ENCODE measurements around the gene CNTNAP1. TPM values are rescaled to one million over a fixed set of nuclear protein-coding genes. Genes with fewer than 3 reads are reported as not detected.

The CNTNAP1 gene
- total RNA-seq, 1 donor from 2014 or later = 9.0 TPM

DNA sequence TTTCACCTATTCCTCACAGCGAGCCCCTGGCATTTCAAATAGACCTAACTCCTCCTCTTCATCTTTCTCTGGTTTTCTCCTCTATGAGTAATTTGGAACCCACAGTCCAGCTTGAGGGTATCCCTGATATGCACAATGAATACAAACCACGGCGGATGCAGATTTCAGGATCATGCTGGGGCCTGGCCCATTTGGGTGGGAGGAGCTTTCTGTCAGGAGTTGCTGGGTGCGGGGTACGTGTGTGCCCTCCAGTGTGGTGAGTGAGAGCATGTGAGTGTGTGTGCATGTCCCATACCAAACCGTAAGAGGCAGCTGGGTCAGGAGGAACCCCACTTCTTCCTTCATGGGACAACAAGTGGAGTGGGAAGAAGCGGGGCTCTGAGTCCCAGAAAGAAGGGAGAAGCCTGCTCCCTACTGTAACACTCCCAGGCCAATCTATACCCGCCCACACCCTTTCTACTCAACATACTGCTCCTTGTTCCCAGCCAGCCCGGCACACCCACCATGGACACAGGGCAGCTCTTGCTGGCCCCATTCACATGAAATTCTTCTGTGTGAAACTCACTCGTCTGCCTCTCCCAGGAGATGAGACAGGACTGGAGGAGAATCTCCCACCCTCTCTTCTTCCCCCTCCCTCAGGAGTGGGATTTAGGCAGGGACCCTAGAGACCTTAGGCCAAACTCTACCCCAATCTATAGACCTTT lies 18.4 kb downstream of the CNTNAP1 start:
- Histone ChIP-seq H3K4me3 (no peak overlapping the region), H3K9me3 (no peaks in the 10 kb centered on the region), H3K27me3 (ENCODE audit: low read depth) (no peaks in the 10 kb centered on the region), H3K27ac (no peak overlapping the region), H3K4me1 (no peaks in the 10 kb centered on the region), H3K36me3 (peaks cover 85% of the 10 kb centered on the region)
- intact Hi-C loops (cut with DNase I) = no loop called here
- DNase-seq (no peak), ATAC-seq (no peak)
- TF ChIP-seq CTCF (IDR thresholded peaks at IDR 0.05) = no peak

DNA sequence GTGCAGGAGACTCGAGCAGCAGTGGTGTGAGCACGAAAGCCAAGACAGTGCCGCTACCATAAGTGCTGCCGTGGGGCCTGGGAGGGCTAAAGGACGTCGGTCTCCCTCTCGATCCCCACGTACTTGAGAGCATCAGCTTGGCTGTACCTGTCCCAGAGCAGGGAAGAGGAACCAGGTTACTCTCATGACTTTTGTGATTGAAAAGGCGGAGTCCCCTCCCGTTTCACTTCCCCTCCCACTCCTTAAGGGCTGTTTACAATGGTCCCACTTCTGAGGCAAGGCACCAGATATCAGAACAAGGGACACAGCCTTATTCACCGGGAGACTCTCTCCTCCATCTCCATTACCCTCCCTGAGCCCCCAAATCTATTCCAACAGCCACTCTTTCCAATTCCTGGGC lies 20.1 kb downstream of the CNTNAP1 start:
- Histone ChIP-seq H3K4me3 (no peak overlapping the region), H3K4me1 (no peaks in the 10 kb centered on the region), H3K27me3 (ENCODE audit: low read depth) (no peaks in the 10 kb centered on the region), H3K27ac (no peak overlapping the region), H3K9me3 (no peaks in the 10 kb centered on the region), H3K36me3 (peaks cover 86% of the 10 kb centered on the region)
- intact Hi-C loops (cut with DNase I) = no loop called here
- ATAC-seq (no peak), DNase-seq (no peak)
- TF ChIP-seq CTCF (IDR thresholded peaks at IDR 0.05) = no peak

DNA sequence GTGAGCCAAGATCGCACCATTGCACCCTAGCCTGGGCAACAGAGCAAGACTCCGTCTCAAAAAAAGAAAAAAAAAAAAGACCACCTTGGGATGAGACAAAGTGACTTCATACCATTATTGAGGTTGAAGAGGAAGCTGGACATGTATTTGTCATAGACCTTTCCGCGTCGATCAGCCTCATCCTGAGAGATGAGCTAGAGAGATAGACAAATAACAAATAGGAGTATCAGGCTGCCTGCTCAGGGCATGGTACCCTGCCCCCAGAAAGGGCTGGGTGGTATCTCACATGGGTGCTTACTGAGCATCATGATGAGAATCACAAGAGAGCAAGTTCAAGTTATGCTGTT lies 22.1 kb downstream of the CNTNAP1 start:
- peaks cover 100% of the 10 kb centered on the region for H3K36me3 ChIP-seq
- no peak overlapping the region for H3K4me3 ChIP-seq
- no peak overlapping the region for H3K27ac ChIP-seq
- no peaks in the 10 kb centered on the region for H3K9me3 ChIP-seq
- intact Hi-C loops (cut with DNase I) = no loop called here
- no peaks in the 10 kb centered on the region for H3K27me3 ChIP-seq (ENCODE audit: low read depth)
- no peak for TF ChIP-seq CTCF (IDR thresholded peaks at IDR 0.05)
- no peaks in the 10 kb centered on the region for H3K4me1 ChIP-seq
- DNase-seq (no peak), ATAC-seq (no peak)

- TF ChIP-seq CTCF (IDR thresholded peaks at IDR 0.05) = no peak
Measured at GRCh38 chr17:42704837-42705494, 22.6 kb downstream of the CNTNAP1 start.

GRCh38 chr17:42706732-42707131 lies 24.4 kb downstream of the CNTNAP1 start:
- no peak for ATAC-seq
- Histone ChIP-seq H3K4me3 (no peak overlapping the region), H3K4me1 (no peaks in the 10 kb centered on the region), H3K27ac (no peak overlapping the region), H3K36me3 (peaks cover 100% of the 10 kb centered on the region), H3K9me3 (no peaks in the 10 kb centered on the region), H3K27me3 (ENCODE audit: low read depth) (no peaks in the 10 kb centered on the region)
- no peak for TF ChIP-seq CTCF (IDR thresholded peaks at IDR 0.05)
- no peak for DNase-seq
- intact Hi-C loops (cut with DNase I) = no loop called here

More at GRCh38 chr17:42704837-42705494, 22.6 kb downstream of the CNTNAP1 start:
- H3K9me3 ChIP-seq = no peaks in the 10 kb centered on the region
- no peaks in the 10 kb centered on the region for H3K27me3 ChIP-seq (ENCODE audit: low read depth)
- intact Hi-C loops (cut with DNase I) = no loop called here
- DNase-seq (no peak), ATAC-seq (no peak)
- H3K36me3 ChIP-seq = peaks cover 100% of the 10 kb centered on the region
- no peaks in the 10 kb centered on the region for H3K4me1 ChIP-seq
- H3K27ac ChIP-seq = no peak overlapping the region
- no peak overlapping the region for H3K4me3 ChIP-seq
